GM18519 (cell line): ENCODE results near the gene THAP10.
"Not testable (repeated sequence)": the region's sequence is repeated elsewhere in the genome, so short reads cannot be mapped to it uniquely, and the experiment has no call there.

Experiments used
- ATAC-seq: cut with Tn5 transposase; IDR thresholded peaks from one replicate; pipeline ENCODE4 v1.9.1; 2021; ENCODE audit warnings: mild to moderate bottlenecking, moderate library complexity; ENCODE audit not compliant: unreplicated experiment, low FRiP score

Gene THAP10

DNA sequence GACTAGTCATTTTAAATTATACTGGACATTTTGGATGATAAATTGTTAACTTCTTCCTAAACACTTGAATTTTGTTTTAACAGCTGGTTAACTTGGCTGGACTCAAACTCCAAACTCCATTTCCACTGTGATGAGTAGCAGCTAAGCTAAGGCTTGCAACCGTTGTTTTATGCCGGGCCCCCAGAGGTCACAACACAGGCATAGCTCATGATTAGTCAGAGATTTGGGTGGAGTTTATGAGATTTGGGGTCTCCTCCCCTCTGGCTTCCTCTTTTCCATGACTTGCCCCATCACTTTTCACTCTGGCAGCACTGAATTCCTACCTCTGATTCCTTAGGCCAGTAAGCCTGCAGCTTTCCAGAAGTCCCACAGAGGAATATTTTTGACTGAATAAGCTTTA is 12.8 kb downstream of the THAP10 start:
- ATAC-seq: no peak

DNA sequence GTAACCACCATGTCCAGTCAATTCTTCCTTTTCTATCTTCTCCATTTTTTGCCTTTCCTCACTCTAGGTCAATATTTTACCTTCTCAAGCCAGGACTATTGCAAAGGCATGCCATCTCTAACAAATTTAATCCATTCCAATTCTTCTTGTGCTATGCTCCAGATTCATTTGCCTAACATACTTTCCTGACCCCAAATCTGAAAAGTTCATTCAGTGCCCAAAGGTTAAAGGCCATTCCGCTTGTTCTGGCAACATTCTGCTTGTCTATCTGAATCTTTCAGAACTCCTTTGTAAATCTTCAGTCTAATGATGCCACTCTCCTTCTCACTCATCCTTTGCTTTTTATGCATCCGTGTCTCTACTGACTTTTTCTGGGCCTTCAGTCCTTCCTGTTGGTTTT is 15.6 kb downstream of the THAP10 start:
- no peak for ATAC-seq

GRCh38 chr15:70876011-70876410 is 16.2 kb downstream of the THAP10 start:
- no peak for ATAC-seq

GRCh38 chr15:70875001-70875782 is 17.0 kb downstream of the THAP10 start:
- no peak for ATAC-seq

DNA sequence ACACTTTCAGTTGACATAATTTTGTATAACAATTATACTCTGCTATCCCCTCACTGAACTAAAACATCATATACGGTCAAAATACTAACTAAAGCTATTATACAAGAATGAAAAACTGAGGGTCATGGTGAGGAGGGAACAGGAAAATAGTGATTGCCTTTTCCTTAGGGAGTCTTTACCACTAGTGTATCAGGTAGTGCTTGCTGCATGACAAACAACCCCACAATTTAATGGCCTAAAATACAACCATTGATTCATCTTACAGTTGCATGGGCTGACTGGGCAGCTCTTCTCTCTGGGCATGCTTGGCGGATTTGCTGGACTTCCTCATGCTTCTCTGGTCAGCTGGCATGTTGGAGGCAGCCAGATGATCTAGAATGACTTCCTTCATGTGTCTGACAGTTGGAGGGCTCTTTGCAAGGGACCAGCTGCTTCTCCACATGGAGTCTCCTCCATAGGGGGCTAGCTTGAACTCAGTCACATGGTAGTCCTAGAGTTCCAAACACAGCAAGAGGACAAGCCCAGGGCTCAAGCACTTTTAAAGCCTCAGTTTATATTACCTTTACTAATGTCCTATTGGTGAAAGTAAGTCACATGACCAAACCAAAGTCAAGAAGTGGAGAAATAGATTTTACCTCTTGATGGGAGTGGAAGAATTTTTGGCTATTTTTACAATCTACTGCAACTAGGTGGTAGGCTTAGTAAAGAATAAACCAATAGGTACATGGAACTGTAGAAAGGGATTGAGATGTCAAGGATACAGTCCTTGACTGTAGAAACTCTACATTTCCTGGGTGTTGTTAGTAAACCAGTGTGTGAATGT is 18.8 kb downstream of the THAP10 start:
- ATAC-seq: no peak

- ATAC-seq: not testable (repeated sequence)
These were observed 20.7 kb downstream of the THAP10 start for GRCh38 chr15:70871490-70871889.

- no peak for ATAC-seq
These were observed 22.2 kb downstream of the THAP10 start for GRCh38 chr15:70870051-70870450.

GRCh38 chr15:70869346-70869745 is 22.9 kb downstream of the THAP10 start:
- no peak for ATAC-seq

DNA sequence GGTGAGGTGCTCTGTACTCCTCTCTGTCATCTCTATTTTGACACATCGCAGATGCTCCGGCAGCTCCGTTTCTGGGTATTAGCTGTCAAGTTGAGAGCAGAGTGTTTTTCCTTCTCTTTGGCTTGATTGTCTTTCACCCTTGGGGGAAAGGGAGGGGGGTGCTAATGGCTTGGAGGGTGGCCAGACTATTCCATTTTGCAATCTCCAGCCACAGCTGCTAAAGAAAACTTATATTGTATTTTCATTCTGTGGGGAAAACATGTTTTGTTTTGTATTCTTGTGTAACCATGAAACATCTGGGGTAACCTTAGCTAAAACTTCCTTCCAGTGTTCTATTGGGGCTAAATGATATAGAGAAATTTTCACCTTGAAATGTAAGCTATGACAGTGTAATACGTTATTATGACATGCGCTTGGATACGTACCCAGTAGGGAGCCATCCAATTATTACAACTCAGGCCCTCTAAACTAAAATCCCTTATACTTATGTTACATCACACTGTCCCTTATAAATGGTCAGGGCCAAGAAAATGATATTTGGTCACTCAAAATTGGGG is 24.2 kb downstream of the THAP10 start:
- ATAC-seq: no peak

DNA sequence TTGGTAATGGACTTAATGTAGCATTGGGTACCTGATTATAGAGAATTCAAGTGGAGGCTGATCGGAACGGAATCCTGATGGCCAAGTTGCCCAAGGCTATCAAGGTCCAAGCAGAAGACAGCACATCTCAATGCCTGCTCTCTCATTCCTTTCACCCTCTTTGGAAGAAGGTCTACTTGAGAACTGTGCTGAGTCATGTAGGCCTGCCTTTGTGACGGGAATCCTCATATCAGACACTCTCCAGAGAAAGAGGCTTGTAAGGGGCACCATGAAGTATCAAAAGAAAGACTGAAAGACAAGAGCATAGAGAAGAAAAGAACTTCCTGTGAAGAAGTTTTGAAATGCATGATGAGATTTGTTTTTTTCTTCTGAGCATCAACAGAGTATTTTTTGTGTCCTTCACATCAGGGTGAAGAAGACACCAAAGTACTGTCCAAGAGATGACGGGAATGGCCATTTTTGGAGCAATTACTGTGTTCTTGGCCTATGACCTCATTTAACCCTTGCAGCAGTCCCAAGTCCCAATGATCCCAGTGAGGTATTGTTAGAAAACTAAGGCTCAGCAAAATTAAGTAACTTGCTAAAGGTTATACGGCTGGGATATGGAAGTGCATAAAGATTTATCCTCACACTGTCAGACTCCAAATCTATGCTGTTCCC is 25.1 kb downstream of the THAP10 start:
- ATAC-seq: no peak

- ATAC-seq: no peak
These were observed 28.6 kb downstream of the THAP10 start for GRCh38 chr15:70863450-70864218.

DNA sequence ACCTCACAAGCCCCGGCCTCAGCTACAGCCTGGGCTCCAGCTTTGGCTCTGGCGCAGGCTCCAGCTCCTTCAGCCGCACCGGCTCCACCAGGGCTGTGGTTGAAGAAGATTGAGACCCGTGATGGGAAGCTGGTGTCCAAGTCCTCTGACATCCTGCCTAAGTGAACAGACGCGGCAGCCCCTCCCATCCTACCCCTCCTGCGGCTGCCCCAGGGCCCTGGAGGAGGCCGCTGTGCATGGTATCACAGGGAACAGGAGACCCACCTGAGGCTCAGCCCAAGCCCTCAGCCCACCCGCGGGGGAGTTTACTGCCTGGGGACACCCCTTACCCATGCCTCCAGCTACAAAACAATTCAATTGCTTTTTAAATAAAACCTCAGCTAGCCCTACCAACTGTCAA is 32.2 kb downstream of the THAP10 start:
- no peak for ATAC-seq

DNA sequence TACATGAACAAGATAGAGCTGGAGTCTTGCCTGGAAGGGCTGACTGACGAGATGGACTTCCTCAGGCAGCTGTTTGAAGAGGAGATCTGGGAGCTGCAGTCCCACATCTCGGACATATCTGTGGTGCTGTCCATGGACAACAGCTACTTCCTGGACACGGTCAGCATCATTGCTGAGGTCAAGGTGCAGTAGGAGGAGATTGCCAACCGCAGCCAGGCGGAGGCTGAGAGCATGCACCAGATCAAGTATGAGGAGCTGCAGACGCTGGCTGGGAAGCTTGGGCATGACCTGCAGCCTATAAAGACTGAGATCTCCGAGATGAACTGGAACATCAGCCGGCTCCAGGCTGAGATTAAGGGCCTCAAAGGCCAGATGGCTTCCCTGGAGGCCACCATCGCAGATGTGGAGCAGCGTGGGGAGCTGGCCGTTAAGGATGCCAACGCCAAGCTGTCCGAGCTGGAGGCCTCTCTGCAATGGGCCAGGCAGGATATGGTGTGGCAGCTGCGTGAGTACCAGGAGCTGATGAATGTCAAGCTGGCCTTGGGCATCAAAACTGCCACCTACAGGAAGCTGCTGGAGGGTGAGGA is 32.8 kb downstream of the THAP10 start:
- no peak for ATAC-seq

GRCh38 chr15:70858614-70859321 is 33.5 kb downstream of the THAP10 start:
- not testable (repeated sequence) for ATAC-seq

- ATAC-seq: no peak
These were observed 34.5 kb downstream of the THAP10 start for GRCh38 chr15:70857562-70858285.

DNA sequence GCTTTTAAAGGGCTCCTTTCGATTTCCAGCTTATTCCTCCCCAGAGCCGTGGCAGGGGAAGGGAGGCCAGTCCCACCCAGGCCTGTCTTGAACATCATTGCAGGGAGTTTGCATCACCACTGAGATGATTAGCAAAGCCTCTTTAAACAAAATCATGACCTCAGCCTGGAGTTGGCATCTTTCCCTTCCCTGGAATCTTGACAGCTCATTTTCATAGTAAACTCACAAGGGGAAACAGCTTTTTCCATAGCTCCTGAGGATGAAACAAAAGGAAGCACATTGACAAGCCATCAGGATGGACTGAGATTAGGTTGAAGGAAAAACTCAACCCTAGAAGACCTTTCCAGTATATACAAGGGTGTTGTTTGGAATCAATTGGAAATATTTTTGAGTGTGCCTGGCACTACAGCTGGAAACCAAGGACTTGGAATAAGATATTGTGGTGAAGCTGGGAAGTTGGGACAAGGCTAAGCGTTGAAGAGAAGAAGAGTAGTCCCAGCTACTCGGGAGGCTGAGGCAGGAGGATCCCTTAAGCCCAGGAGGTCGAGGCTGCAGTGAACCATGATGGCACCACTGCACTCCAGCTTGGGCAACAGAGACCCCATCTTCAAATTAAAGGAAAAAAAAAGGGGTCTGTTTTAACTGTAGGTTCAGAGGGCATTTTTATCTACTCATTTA is 35.2 kb downstream of the THAP10 start:
- no peak for ATAC-seq

DNA sequence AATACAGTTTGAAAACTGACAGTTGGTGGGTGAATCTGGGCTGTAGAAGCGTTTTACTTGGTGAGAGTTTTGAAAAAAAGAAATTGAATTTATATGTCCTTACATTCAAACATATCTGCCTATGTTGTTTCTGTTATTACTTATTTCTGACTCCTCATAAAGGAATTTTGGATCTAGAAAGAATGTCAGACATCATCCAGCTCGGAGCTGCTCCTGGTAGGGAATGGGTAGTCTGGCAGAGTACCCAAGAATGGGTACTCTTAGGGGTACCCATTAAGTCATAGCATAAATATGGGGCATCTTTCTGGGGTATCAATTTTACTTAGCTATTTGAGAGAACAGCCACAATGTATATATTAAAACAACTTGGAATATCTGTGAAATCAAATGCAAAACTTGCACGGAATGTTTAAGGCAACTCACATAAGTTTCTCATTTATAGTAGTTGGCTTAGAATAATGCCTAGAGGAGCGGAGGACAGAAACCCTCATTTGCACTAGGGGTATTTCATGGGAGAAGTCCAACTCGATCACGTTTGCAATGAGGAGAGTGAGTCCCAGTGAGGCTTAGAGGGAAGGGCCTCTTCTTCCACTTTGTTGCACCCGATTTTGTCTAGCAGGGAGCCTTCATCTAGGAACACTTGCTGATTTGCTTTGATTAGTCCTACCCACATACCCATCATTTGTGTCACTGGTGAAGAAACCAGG is 35.9 kb downstream of the THAP10 start:
- ATAC-seq: no peak
